WTC11 (cell line): ENCODE measurements around the gene PARD6A.

Experiments
- CTCF ChIP-seq: fragments of 200-600 bp; IDR thresholded peaks from 2 replicates; pipeline ENCODE4 v1.8.0; 2022; ENCODE audit warnings: antibody characterized with exemption
- FOXJ3 ChIP-seq: sonication (generic); formaldehyde crosslinking; IDR thresholded peaks from 2 replicates; pipeline ENCODE4 v1.9.0; 2021; ENCODE audit warnings: missing genetic modification reagents, mild to moderate bottlenecking, borderline replicate concordance
- FOXP1 ChIP-seq: sonication (generic); formaldehyde crosslinking; IDR thresholded peaks from 2 replicates; pipeline ENCODE4 v1.8.0; 2022; ENCODE audit warnings: missing genetic modification reagents, mild to moderate bottlenecking, moderate library complexity, borderline replicate concordance
- GABPB1 ChIP-seq: sonication (generic); formaldehyde crosslinking; IDR thresholded peaks from 2 replicates; pipeline ENCODE4 v1.8.1; 2023; ENCODE audit warnings: mild to moderate bottlenecking, missing genetic modification reagents
- RELA ChIP-seq: sonication (generic); formaldehyde crosslinking; IDR thresholded peaks from 2 replicates; pipeline ENCODE4 v1.8.1; 2022; ENCODE audit warnings: missing genetic modification reagents, mild to moderate bottlenecking, borderline replicate concordance
- SMAD3 ChIP-seq: sonication (generic); formaldehyde crosslinking; IDR thresholded peaks from 2 replicates; pipeline ENCODE4 v1.8.0; 2022; ENCODE audit warnings: missing genetic modification reagents, mild to moderate bottlenecking, borderline replicate concordance
- SP1 ChIP-seq: sonication (generic); formaldehyde crosslinking; conservative IDR thresholded peaks from 2 replicates; pipeline ENCODE4 v1.8.1; 2022; ENCODE audit warnings: missing genetic modification reagents
- TCF7 ChIP-seq: sonication (generic); formaldehyde crosslinking; IDR thresholded peaks from 2 replicates; pipeline ENCODE4 v1.8.0; 2022; ENCODE audit warnings: mild to moderate bottlenecking, low read depth, missing genetic modification reagents, moderate library complexity
- USF1 ChIP-seq: sonication (generic); formaldehyde crosslinking; IDR thresholded peaks from 2 replicates; pipeline ENCODE4 v1.8.0; 2022; ENCODE audit warnings: mild to moderate bottlenecking, missing genetic modification reagents
- USF2 ChIP-seq: sonication (generic); formaldehyde crosslinking; IDR thresholded peaks from 2 replicates; pipeline ENCODE4 v1.8.1; 2023; ENCODE audit warnings: mild to moderate bottlenecking, missing genetic modification reagents, moderate library complexity
- ZNF121 ChIP-seq: sonication (generic); formaldehyde crosslinking; IDR thresholded peaks from 2 replicates; pipeline ENCODE4 v1.8.0; 2023; ENCODE audit warnings: missing genetic modification reagents
- ZNF138 ChIP-seq: sonication (generic); formaldehyde crosslinking; conservative IDR thresholded peaks from 2 replicates; pipeline ENCODE4 v1.8.1; 2022; ENCODE audit warnings: mild to moderate bottlenecking, moderate library complexity, missing genetic modification reagents
- ZSCAN18 ChIP-seq: fragments of 250-450 bp; sonication (Bioruptor Pico); IDR thresholded peaks from 2 replicates; pipeline ENCODE4 v2.1.2; 2022; ENCODE audit warnings: mild to moderate bottlenecking, moderate library complexity

- TF ChIP-seq CTCF (no peak), ZNF138 (CRISPR knock-in tag) (no peak), USF2 (CRISPR knock-in tag) (no peak), FOXP1 (CRISPR knock-in tag) (no peak), USF1 (CRISPR knock-in tag) (no peak), ZSCAN18 (no peak), SMAD3 (CRISPR knock-in tag) (no peak), FOXJ3 (CRISPR knock-in tag) (no peak), TCF7 (CRISPR knock-in tag) (no peak), SP1 (CRISPR knock-in tag) (no peak), ZNF121 (CRISPR knock-in tag) (no peak), RELA (no peak), GABPB1 (no peak)
Observed at GRCh38 chr16:67644038-67644437, 16.7 kb upstream of the PARD6A start.
